KOPT-K1 (cell line): ENCODE data around the gene LINGO1.

ENCODE experiments used
- H3K27ac ChIP-seq: fragments of 200-600 bp; sonication (generic); 2 replicates; pipeline ENCODE4 v1.5.1; 2016; ENCODE audit warnings: antibody characterized with exemption, mild to moderate bottlenecking, low read depth, low read length; ENCODE audit not compliant: poor library complexity, severe bottlenecking
- H3K36me3 ChIP-seq: fragments of 200-600 bp; sonication (generic); 2 replicates; pipeline ENCODE4 v1.5.1; 2017; ENCODE audit warnings: antibody characterized with exemption, mild to moderate bottlenecking, low read length, moderate library complexity; ENCODE audit not compliant: insufficient read depth
- H3K9me3 ChIP-seq: fragments of 200-600 bp; sonication (generic); 2 replicates; pipeline ENCODE4 v1.5.1; 2017; ENCODE audit warnings: antibody characterized with exemption, low read length, mild to moderate bottlenecking; ENCODE audit not compliant: insufficient read depth, poor library complexity, severe bottlenecking

LINGO1 gene

GRCh38 chr15:77605547-77605946, 27.2 kb downstream of the LINGO1 start:
- Histone ChIP-seq H3K36me3 (no peaks in the 10 kb centered on the region), H3K9me3 (no peaks in the 10 kb centered on the region), H3K27ac (no peak overlapping the region)

GRCh38 chr15:77604973-77605372, 27.7 kb downstream of the LINGO1 start:
- Histone ChIP-seq H3K9me3 (no peaks in the 10 kb centered on the region), H3K27ac (no peak overlapping the region), H3K36me3 (no peaks in the 10 kb centered on the region)

GRCh38 chr15:77603611-77604336, 28.9 kb downstream of the LINGO1 start:
- Histone ChIP-seq H3K36me3 (no peaks in the 10 kb centered on the region), H3K27ac (no peak overlapping the region), H3K9me3 (no peaks in the 10 kb centered on the region)

GRCh38 chr15:77602800-77603199, 29.9 kb downstream of the LINGO1 start:
- Histone ChIP-seq H3K9me3 (no peaks in the 10 kb centered on the region), H3K36me3 (no peaks in the 10 kb centered on the region), H3K27ac (no peak overlapping the region)

GRCh38 chr15:77599899-77600298, 32.8 kb downstream of the LINGO1 start:
- H3K36me3 ChIP-seq = no peaks in the 10 kb centered on the region

GRCh38 chr15:77599357-77599756, 33.4 kb downstream of the LINGO1 start:
- H3K9me3 ChIP-seq = no peaks in the 10 kb centered on the region
- H3K36me3 ChIP-seq = no peaks in the 10 kb centered on the region
- H3K27ac ChIP-seq = no peak overlapping the region

More at GRCh38 chr15:77599899-77600298, 32.8 kb downstream of the LINGO1 start:
- Histone ChIP-seq H3K9me3 (no peaks in the 10 kb centered on the region), H3K27ac (no peak overlapping the region)

- Histone ChIP-seq H3K9me3 (no peaks in the 10 kb centered on the region), H3K36me3 (no peaks in the 10 kb centered on the region), H3K27ac (no peak overlapping the region)
These were observed 34.1 kb downstream of the LINGO1 start for GRCh38 chr15:77598644-77599043.

GRCh38 chr15:77597804-77598453, 34.8 kb downstream of the LINGO1 start:
- Histone ChIP-seq H3K27ac (no peak overlapping the region), H3K9me3 (no peaks in the 10 kb centered on the region), H3K36me3 (no peaks in the 10 kb centered on the region)

- no peaks in the 10 kb centered on the region for H3K36me3 ChIP-seq
- no peak overlapping the region for H3K27ac ChIP-seq
- no peaks in the 10 kb centered on the region for H3K9me3 ChIP-seq
These were observed 35.6 kb downstream of the LINGO1 start for GRCh38 chr15:77596821-77597803.

GRCh38 chr15:77595231-77595630, 37.5 kb downstream of the LINGO1 start:
- Histone ChIP-seq H3K36me3 (no peaks in the 10 kb centered on the region), H3K27ac (no peak overlapping the region), H3K9me3 (no peaks in the 10 kb centered on the region)

- H3K36me3 ChIP-seq = no peaks in the 10 kb centered on the region
- no peak overlapping the region for H3K27ac ChIP-seq
- H3K9me3 ChIP-seq = no peaks in the 10 kb centered on the region
These were observed 40.0 kb downstream of the LINGO1 start for GRCh38 chr15:77592758-77593157.

GRCh38 chr15:77591968-77592613, 40.6 kb downstream of the LINGO1 start:
- no peak overlapping the region for H3K27ac ChIP-seq
- H3K9me3 ChIP-seq = no peaks in the 10 kb centered on the region
- no peaks in the 10 kb centered on the region for H3K36me3 ChIP-seq

GRCh38 chr15:77589839-77590238, 42.9 kb downstream of the LINGO1 start:
- H3K27ac ChIP-seq = no peak overlapping the region
- H3K36me3 ChIP-seq = no peaks in the 10 kb centered on the region
- H3K9me3 ChIP-seq = no peaks in the 10 kb centered on the region

- Histone ChIP-seq H3K9me3 (no peaks in the 10 kb centered on the region), H3K36me3 (no peaks in the 10 kb centered on the region), H3K27ac (no peak overlapping the region)
These were observed 44.6 kb downstream of the LINGO1 start for GRCh38 chr15:77588126-77588525.

GRCh38 chr15:77584691-77585090, 48.0 kb downstream of the LINGO1 start:
- Histone ChIP-seq H3K27ac (no peak overlapping the region), H3K9me3 (no peaks in the 10 kb centered on the region), H3K36me3 (no peaks in the 10 kb centered on the region)
